Measurements from ENCODE around the gene ATRNL1.

The ATRNL1 gene

DNA sequence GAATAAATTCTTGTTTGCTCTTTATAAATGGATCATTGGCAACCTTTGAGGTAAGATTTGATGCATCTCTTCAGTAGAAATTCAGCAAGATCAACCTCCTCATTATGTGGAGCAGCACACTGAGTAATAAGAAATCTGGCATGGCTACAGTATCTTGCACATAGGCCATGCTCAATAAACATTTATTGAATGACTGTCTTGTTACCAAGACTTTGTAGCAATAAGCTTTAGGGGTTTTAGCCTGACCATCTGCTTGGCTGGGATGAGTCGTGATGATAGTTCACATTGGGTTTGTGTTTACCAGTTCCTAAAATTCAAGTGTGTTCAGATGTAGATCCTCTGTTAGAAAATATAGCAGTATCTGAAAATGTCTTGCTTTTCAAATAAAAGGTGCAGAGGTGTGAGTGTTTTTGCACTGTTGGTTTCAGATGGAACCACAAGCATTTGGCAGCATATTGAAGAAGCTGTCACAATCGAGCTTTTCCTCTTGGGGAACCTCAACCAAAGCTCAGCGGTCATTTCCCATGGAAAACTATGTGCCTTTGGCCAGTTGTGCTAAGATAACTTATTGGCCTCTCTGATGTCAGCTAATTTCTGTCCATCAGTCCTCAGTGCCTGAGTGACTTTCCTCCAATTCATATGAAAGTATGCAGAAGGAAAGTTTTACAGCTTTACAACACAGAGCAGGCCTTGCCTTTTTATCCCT, 737.3 kb downstream of the ATRNL1 start:
- no peak overlapping the region for H3K9ac ChIP-seq (ENCODE audit: low read depth, low read length)
- no peaks in the 10 kb centered on the region for H3K9me3 ChIP-seq (ENCODE audit: insufficient read depth, low read depth, low read length)
- no peak overlapping the region for H3K4me3 ChIP-seq (ENCODE audit: low read length)
- no peaks in the 10 kb centered on the region for H3K4me1 ChIP-seq (ENCODE audit: insufficient read depth, low read length)
- no peaks in the 10 kb centered on the region for H3K27me3 ChIP-seq (ENCODE audit: insufficient read depth, low read length)
- H3K36me3 ChIP-seq (ENCODE audit: insufficient read depth, low read depth, low read length) = no peaks in the 10 kb centered on the region
- no peak overlapping the region for H3K27ac ChIP-seq (ENCODE audit: low read length)

DNA sequence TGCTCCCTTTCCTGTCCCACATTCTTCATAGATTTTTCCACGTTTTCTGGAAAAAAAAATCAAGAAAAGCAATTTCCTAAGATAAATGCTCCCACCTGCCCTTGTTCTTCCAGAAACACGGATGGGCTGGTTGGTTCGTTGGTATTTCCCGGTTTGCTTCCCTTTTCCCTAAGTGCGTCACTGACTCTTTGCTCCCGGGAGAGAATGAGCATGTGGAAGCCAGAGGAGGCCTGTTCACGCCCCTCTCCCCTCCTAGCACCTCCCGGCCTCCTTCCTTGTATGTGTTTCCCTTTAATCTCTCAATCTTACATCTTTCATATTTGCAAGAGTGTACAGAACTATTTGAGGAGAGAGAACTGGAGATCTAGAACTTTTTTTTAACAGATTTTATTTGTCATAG, 737.9 kb downstream of the ATRNL1 start:
- Histone ChIP-seq H3K4me3 (ENCODE audit: low read length) (no peak overlapping the region), H3K36me3 (ENCODE audit: insufficient read depth, low read depth, low read length) (no peaks in the 10 kb centered on the region), H3K9me3 (ENCODE audit: insufficient read depth, low read depth, low read length) (no peaks in the 10 kb centered on the region), H3K9ac (ENCODE audit: low read depth, low read length) (no peak overlapping the region), H3K4me1 (ENCODE audit: insufficient read depth, low read length) (no peaks in the 10 kb centered on the region), H3K27ac (ENCODE audit: low read length) (no peak overlapping the region), H3K27me3 (ENCODE audit: insufficient read depth, low read length) (no peaks in the 10 kb centered on the region)

DNA sequence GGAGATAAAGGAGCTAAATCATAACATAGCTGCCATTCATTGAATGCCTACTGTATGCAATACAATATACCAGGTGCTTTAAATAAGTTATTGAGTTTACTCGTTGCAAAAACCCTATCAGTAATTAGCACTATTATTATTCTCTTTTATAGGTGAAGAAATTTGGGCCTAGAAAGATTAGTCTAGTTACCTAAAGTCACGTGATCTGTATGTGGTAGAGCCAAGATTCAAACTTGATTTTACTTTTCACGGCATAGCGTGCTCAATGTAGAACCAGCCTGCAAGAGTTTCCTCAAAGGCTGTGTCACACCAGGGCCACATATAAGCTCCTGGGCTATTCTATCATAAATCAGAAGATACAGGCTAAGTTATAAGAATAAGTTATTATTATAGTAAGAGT, 740.0 kb downstream of the ATRNL1 start:
- Histone ChIP-seq H3K36me3 (ENCODE audit: insufficient read depth, low read depth, low read length) (no peaks in the 10 kb centered on the region), H3K27ac (ENCODE audit: low read length) (no peak overlapping the region), H3K9me3 (ENCODE audit: insufficient read depth, low read depth, low read length) (no peaks in the 10 kb centered on the region), H3K27me3 (ENCODE audit: insufficient read depth, low read length) (no peaks in the 10 kb centered on the region), H3K4me3 (ENCODE audit: low read length) (no peak overlapping the region), H3K4me1 (ENCODE audit: insufficient read depth, low read length) (no peaks in the 10 kb centered on the region), H3K9ac (ENCODE audit: low read depth, low read length) (no peak overlapping the region)

DNA sequence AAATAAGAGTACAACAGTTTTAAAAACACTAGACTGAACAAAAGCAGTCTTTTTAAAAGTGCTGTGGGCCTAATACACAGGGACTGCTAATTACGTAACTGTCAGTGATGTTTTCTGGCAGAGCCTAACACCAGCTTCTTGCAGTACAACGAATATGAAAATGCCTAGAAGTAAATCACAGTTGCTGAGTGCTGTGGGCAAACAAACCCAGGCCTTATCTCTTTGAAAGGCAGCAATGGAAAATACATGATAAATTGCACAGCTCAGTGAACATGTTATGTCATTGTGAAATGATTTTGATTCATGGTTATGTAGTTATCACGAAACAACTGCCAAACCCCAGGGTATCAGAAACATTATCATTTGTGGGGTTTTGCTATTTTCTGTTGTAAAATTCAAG, 751.4 kb downstream of the ATRNL1 start:
- Histone ChIP-seq H3K4me1 (ENCODE audit: insufficient read depth, low read length) (no peaks in the 10 kb centered on the region), H3K36me3 (ENCODE audit: insufficient read depth, low read depth, low read length) (no peaks in the 10 kb centered on the region), H3K9ac (ENCODE audit: low read depth, low read length) (no peak overlapping the region), H3K27me3 (ENCODE audit: insufficient read depth, low read length) (no peaks in the 10 kb centered on the region), H3K27ac (ENCODE audit: low read length) (no peak overlapping the region), H3K4me3 (ENCODE audit: low read length) (no peak overlapping the region), H3K9me3 (ENCODE audit: insufficient read depth, low read depth, low read length) (no peaks in the 10 kb centered on the region)

DNA sequence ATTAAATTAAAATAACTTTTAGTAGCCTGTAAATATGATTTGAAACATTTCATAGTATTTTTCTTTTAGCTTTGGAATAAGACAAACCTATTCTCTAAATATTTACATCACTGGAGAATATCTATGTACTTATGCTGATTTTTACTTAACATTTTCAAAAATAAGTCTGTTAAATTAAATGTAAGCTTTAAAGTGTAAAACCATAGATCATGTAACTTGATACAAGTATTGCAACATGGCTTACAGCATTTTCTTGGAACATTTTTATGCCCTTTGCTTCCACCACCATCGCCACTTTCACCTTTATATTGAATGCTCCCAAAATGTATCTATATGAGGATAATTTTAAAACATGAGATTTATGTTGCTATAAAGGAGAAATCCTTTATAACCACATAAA, 752.8 kb downstream of the ATRNL1 start:
- H3K36me3 ChIP-seq (ENCODE audit: insufficient read depth, low read depth, low read length) = no peaks in the 10 kb centered on the region

DNA sequence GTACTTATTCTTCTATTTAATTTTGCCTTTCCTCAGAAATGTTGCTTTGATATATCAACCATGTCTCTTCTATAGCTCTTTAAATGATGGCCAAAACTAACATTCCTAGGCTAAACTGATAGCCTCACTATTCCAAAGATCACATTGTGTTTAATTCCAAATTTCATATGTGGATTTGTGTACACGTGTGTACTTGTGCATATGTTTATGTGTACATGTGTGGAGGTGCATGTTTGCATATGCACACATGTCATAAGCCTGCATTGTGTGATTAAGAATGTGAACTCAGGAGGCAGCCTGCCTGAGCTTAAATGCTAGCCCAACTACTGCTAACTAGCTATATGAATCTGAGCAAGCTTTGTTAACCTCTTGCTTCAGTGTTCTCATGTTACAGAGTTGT, 753.4 kb downstream of the ATRNL1 start:
- H3K27me3 ChIP-seq (ENCODE audit: insufficient read depth, low read length) = no peaks in the 10 kb centered on the region

More for the DNA sequence above, 752.8 kb downstream of the ATRNL1 start:
- no peaks in the 10 kb centered on the region for H3K27me3 ChIP-seq (ENCODE audit: insufficient read depth, low read length)
- H3K9ac ChIP-seq (ENCODE audit: low read depth, low read length) = no peak overlapping the region
- H3K27ac ChIP-seq (ENCODE audit: low read length) = no peak overlapping the region
- no peaks in the 10 kb centered on the region for H3K9me3 ChIP-seq (ENCODE audit: insufficient read depth, low read depth, low read length)
- no peaks in the 10 kb centered on the region for H3K4me1 ChIP-seq (ENCODE audit: insufficient read depth, low read length)
- no peak overlapping the region for H3K4me3 ChIP-seq (ENCODE audit: low read length)

DNA sequence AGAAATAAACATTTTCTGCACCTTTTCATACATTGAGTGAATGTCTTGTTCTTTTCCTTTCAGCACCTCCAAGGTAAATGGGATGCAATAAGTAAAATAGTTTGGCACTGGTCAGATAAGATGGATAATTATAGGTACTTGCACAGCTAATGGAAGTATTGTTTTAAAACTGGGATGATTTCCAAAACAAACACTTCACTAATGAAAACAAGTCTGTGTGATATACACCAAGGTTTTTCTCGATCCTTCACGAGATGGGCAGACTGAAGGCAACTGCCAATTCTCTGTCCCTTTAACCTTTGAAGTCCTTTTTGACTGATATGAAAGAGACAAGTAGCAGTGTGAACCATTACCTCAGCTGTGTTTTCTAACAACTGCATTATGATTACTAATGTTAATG, 756.0 kb downstream of the ATRNL1 start:
- no peaks in the 10 kb centered on the region for H3K9me3 ChIP-seq (ENCODE audit: insufficient read depth, low read depth, low read length)
- no peaks in the 10 kb centered on the region for H3K4me1 ChIP-seq (ENCODE audit: insufficient read depth, low read length)
- no peak overlapping the region for H3K4me3 ChIP-seq (ENCODE audit: low read length)
- no peaks in the 10 kb centered on the region for H3K36me3 ChIP-seq (ENCODE audit: insufficient read depth, low read depth, low read length)
- no peaks in the 10 kb centered on the region for H3K27me3 ChIP-seq (ENCODE audit: insufficient read depth, low read length)
- H3K9ac ChIP-seq (ENCODE audit: low read depth, low read length) = no peak overlapping the region
- H3K27ac ChIP-seq (ENCODE audit: low read length) = no peak overlapping the region

More for the DNA sequence above, 753.4 kb downstream of the ATRNL1 start:
- H3K9me3 ChIP-seq (ENCODE audit: insufficient read depth, low read depth, low read length) = no peaks in the 10 kb centered on the region
- no peak overlapping the region for H3K27ac ChIP-seq (ENCODE audit: low read length)
- H3K36me3 ChIP-seq (ENCODE audit: insufficient read depth, low read depth, low read length) = no peaks in the 10 kb centered on the region
- no peaks in the 10 kb centered on the region for H3K4me1 ChIP-seq (ENCODE audit: insufficient read depth, low read length)
- no peak overlapping the region for H3K4me3 ChIP-seq (ENCODE audit: low read length)
- no peak overlapping the region for H3K9ac ChIP-seq (ENCODE audit: low read depth, low read length)

DNA sequence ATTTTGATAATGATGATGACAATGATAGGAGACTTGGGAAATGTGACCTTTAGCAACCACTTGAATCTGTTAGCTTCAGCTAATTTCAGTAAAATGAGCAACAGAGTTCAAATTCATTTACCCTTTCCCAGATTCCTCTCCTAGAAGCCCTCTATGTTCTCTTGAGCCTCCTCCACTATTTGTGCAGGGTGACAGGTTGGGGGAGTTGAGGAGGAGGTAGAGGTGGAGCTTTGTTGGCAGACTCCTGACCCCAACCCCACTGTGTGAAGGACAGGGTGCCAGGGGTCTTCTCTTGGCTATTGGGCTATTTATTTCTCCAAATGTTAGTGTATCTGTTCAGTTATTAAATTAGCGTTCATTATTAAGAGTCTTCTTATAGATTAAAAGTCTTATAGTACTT, 757.5 kb downstream of the ATRNL1 start:
- Histone ChIP-seq H3K27ac (ENCODE audit: low read length) (no peak overlapping the region), H3K9ac (ENCODE audit: low read depth, low read length) (no peak overlapping the region), H3K4me3 (ENCODE audit: low read length) (no peak overlapping the region), H3K9me3 (ENCODE audit: insufficient read depth, low read depth, low read length) (no peaks in the 10 kb centered on the region), H3K4me1 (ENCODE audit: insufficient read depth, low read length) (no peaks in the 10 kb centered on the region), H3K27me3 (ENCODE audit: insufficient read depth, low read length) (no peaks in the 10 kb centered on the region), H3K36me3 (ENCODE audit: insufficient read depth, low read depth, low read length) (no peaks in the 10 kb centered on the region)

DNA sequence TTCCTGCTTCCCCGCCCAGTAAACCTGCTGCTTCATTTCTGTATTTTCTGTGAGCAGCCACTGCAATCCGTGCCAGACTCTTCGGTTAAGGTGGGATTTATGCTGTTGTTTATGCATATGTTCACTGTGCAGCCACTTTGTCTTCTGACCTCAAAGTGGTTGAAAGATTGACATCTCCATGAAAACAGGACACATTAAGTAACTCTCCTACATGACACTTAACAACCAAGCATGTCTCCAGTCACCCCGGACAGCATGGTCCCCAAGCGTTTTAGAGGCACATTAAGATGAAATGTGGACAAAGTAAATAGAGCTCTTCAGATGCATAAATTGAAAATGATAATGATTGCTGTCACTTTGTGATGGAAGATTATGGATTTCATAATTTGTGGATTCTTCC, 758.5 kb downstream of the ATRNL1 start:
- Histone ChIP-seq H3K4me1 (ENCODE audit: insufficient read depth, low read length) (no peaks in the 10 kb centered on the region), H3K27ac (ENCODE audit: low read length) (no peak overlapping the region), H3K4me3 (ENCODE audit: low read length) (no peak overlapping the region), H3K27me3 (ENCODE audit: insufficient read depth, low read length) (no peaks in the 10 kb centered on the region), H3K36me3 (ENCODE audit: insufficient read depth, low read depth, low read length) (no peaks in the 10 kb centered on the region), H3K9ac (ENCODE audit: low read depth, low read length) (no peak overlapping the region), H3K9me3 (ENCODE audit: insufficient read depth, low read depth, low read length) (no peaks in the 10 kb centered on the region)

DNA sequence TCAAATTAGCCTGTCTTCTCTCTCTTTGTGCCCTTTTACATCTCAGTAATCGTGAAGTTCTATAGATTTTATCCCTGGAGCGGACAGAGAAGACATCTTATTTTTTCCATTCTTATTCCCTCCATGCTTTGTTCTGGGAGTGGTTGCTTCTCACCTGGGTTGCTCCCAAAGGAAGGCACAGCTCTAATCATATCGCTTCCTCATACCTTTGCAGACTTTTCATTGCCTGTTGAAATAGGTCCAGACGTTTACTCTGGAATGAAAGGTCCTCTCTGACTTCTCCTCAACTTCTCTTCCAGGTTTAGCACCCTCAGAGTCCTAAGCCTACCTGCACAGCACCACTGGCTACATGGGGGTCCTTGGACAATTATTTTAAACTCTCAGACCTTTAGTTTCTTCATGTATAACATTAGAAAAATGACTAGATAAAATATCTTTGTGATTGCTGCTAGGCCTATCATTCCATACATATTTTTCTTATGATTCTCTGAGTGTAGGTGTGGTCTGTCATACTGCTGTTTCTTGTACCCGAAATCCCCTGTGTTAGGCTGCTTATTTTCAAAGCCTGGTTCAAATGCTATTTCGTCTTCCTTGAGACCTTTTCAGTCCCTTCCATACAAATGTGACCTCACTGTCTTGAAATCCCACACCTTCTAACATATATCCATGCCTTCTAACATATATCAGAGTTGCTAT, 761.7 kb downstream of the ATRNL1 start:
- H3K27ac ChIP-seq (ENCODE audit: low read length) = no peak overlapping the region
- no peak overlapping the region for H3K9ac ChIP-seq (ENCODE audit: low read depth, low read length)
- no peaks in the 10 kb centered on the region for H3K36me3 ChIP-seq (ENCODE audit: insufficient read depth, low read depth, low read length)
- no peaks in the 10 kb centered on the region for H3K9me3 ChIP-seq (ENCODE audit: insufficient read depth, low read depth, low read length)
- H3K27me3 ChIP-seq (ENCODE audit: insufficient read depth, low read length) = no peaks in the 10 kb centered on the region
- H3K4me3 ChIP-seq (ENCODE audit: low read length) = no peak overlapping the region
- H3K4me1 ChIP-seq (ENCODE audit: insufficient read depth, low read length) = no peaks in the 10 kb centered on the region

DNA sequence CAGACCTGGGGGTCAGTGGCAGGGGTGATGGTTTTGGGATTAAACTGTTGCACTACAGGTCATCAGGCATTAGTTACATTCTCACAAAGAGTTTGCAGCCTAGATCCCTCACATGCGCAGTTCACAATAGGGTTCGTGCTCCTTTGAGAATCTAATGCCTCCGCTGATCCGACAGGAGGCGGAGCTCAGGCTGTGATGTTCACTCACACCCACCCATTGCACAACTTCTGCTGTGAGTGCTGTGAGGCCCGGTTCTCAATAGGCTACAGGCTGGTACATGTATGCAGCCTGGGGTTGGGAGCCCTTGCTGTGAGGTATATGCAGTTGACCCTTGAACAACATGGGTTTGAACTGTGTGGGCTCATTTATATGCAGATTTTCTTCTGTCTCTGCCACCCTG, 763.4 kb downstream of the ATRNL1 start:
- Histone ChIP-seq H3K27me3 (ENCODE audit: insufficient read depth, low read length) (no peaks in the 10 kb centered on the region), H3K9me3 (ENCODE audit: insufficient read depth, low read depth, low read length) (no peaks in the 10 kb centered on the region), H3K27ac (ENCODE audit: low read length) (no peak overlapping the region), H3K36me3 (ENCODE audit: insufficient read depth, low read depth, low read length) (no peaks in the 10 kb centered on the region), H3K4me3 (ENCODE audit: low read length) (no peak overlapping the region), H3K9ac (ENCODE audit: low read depth, low read length) (no peak overlapping the region), H3K4me1 (ENCODE audit: insufficient read depth, low read length) (no peaks in the 10 kb centered on the region)

DNA sequence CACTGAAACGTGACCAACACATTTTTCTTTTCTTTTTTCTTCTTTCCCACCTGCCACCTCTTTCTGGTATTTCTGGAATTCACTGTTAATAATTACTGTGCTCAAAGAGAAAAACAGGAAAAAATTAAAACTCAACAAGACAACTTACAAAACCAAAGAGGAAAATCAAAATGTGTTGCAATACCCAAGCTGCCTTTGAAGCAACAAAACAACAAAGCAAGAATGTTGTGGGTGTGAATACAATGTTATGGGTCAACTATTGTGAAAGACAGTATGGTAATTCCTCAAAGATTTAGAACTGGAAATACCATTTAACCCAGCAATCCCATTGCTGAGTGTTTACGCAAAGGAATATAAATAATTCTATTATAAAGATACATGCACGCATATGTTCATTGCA, 764.7 kb downstream of the ATRNL1 start:
- Histone ChIP-seq H3K27me3 (ENCODE audit: insufficient read depth, low read length) (no peaks in the 10 kb centered on the region), H3K36me3 (ENCODE audit: insufficient read depth, low read depth, low read length) (no peaks in the 10 kb centered on the region), H3K9ac (ENCODE audit: low read depth, low read length) (no peak overlapping the region), H3K9me3 (ENCODE audit: insufficient read depth, low read depth, low read length) (no peaks in the 10 kb centered on the region), H3K27ac (ENCODE audit: low read length) (no peak overlapping the region), H3K4me3 (ENCODE audit: low read length) (no peak overlapping the region), H3K4me1 (ENCODE audit: insufficient read depth, low read length) (no peaks in the 10 kb centered on the region)

All from iPS-20b (cell line).